Fibroblast of the aortic adventitia (primary cell): ENCODE data around the gene OGDHL. TPM values are rescaled to one million over a fixed set of nuclear protein-coding genes. Genes with fewer than 3 reads are reported as not detected.
"Not testable (repeated sequence)": the region's sequence is repeated elsewhere in the genome, so short reads cannot be mapped to it uniquely, and the experiment has no call there.

Experiments used
- DNase-seq: peaks from one replicate; pipeline ENCODE4 v3.0.0-alpha.2; 2010; ENCODE audit warnings: low read depth
- H3K4me3 ChIP-seq: 2 replicates; pipeline ENCODE4 v1.5.1; 2011; ENCODE audit warnings: low read depth, mild to moderate bottlenecking, control low read depth, low read length, moderate library complexity
- total RNA-seq: library from RNA; depleted of rRNA; stranded (reverse); fragments of >200 nt; gene quantifications from 2 replicates; pipeline ENCODE4 v1.2.3, GENCODE V29; 2012; ENCODE audit warnings: low replicate concordance
- TF ChIP-seq, protein P1 (sequence below): IDR thresholded peaks from 2 replicates; pipeline ENCODE4 v1.5.1; 2011; ENCODE audit warnings: mild to moderate bottlenecking, low read length, control low read depth, inconsistent platforms; ENCODE audit not compliant: insufficient read depth

The OGDHL gene
- total RNA-seq, 1 donor = under 0.01 TPM

- TF ChIP-seq, protein P1, sequence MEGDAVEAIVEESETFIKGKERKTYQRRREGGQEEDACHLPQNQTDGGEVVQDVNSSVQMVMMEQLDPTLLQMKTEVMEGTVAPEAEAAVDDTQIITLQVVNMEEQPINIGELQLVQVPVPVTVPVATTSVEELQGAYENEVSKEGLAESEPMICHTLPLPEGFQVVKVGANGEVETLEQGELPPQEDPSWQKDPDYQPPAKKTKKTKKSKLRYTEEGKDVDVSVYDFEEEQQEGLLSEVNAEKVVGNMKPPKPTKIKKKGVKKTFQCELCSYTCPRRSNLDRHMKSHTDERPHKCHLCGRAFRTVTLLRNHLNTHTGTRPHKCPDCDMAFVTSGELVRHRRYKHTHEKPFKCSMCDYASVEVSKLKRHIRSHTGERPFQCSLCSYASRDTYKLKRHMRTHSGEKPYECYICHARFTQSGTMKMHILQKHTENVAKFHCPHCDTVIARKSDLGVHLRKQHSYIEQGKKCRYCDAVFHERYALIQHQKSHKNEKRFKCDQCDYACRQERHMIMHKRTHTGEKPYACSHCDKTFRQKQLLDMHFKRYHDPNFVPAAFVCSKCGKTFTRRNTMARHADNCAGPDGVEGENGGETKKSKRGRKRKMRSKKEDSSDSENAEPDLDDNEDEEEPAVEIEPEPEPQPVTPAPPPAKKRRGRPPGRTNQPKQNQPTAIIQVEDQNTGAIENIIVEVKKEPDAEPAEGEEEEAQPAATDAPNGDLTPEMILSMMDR = no peak
- no peak for DNase-seq
- no peak overlapping the region for H3K4me3 ChIP-seq
Measured at GRCh38 chr10:49735161-49735560, 27.0 kb downstream of the OGDHL start.

DNA sequence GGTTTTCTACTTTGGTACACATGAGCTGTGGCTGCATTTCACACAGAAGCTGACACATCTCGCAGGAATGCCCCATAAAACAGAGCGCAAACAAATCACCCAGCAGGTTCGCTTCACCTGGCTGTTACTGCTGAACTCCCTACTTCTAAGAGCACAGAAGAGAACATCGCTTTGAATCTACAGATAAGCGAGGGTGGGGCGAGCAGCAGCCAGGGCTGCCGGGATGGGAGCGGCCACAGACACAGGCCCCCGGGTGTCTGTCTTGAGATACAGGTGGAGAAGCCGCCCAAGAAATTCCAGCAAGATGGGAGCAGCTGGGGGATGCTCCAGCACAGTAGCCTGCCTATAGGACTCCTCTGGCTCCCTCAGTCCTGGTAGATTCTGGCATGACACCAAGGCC lies 27.4 kb downstream of the OGDHL start:
- H3K4me3 ChIP-seq = no peak overlapping the region
- DNase-seq = no peak
- TF ChIP-seq, protein P1 = no peak

- no peak overlapping the region for H3K4me3 ChIP-seq
- no peak for DNase-seq
- TF ChIP-seq, protein P1 = no peak
Measured at GRCh38 chr10:49733866-49734265, 28.3 kb downstream of the OGDHL start.

- DNase-seq = no peak
- no peak overlapping the region for H3K4me3 ChIP-seq
- TF ChIP-seq, protein P1 = no peak
Measured at GRCh38 chr10:49726593-49726992, 35.5 kb downstream of the OGDHL start.

- not testable (repeated sequence) for H3K4me3 ChIP-seq, DNase-seq
Measured at GRCh38 chr10:49715157-49715556, 47.0 kb downstream of the OGDHL start.

- no peak overlapping the region for H3K4me3 ChIP-seq
- DNase-seq = no peak
- TF ChIP-seq, protein P1 = no peak
Measured at GRCh38 chr10:49713266-49713665, 48.9 kb downstream of the OGDHL start.

- no peak overlapping the region for H3K4me3 ChIP-seq
- DNase-seq = no peak
- TF ChIP-seq, protein P1 = no peak
Measured at GRCh38 chr10:49711481-49711880, 50.6 kb downstream of the OGDHL start.

DNA sequence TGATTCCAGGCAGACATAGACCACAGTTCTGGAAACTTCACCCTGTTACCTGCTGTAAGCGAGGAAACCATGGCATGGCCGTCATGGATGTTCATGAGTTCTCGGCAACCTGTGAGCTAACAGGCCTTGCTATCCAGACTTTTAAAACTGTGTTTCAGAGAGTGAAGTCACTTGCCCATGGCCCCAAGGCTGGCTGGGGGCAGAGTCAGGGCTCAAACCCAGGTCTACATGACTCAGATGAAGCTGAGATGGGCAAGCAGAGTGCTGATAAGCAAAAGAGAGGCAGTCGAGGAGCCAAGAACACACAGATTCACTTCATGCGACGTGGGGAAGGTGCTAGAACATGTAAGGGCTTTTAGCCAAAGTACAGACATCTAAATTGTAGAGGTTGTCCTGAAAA lies 51.2 kb downstream of the OGDHL start:
- H3K4me3 ChIP-seq = no peak overlapping the region
- TF ChIP-seq, protein P1 = no peak
- DNase-seq = no peak
